A549 (cell line): ENCODE data around the gene AHCYL2. TPM values are rescaled to one million over a fixed set of nuclear protein-coding genes. Genes with fewer than 3 reads are reported as not detected.

Experiments used
- ATAC-seq, 2 experiments: fragments of 200-7000 bp in 1 of 2; fragments of >200 bp in 1 of 2; cut with Nextera tagmentation in 1 of 2; cut with Tn5 transposase in 1 of 2; 3 replicates each; pipeline versions ENCODE4 v1.8.0 to v1.9.1; 2018 to 2020; ENCODE audit warnings: mild to moderate bottlenecking in 1 of 2, moderate library complexity in 1 of 2
- CTCF ChIA-PET: fragments of 300-600 bp; sonication (Branson Sonifier 250); formaldehyde crosslinking; extraction: SDS; loops from one replicate; lab custom pipeline; 2021; ENCODE audit warnings: antibody characterized with exemption, inconsistent platforms; lab: Yijun Ruan, JAX
- POLR2A ChIA-PET: fragments of 350-600 bp; formaldehyde crosslinking; extraction: SDS; loops from one replicate; lab custom pipeline; 2021; ENCODE audit warnings: antibody characterized with exemption, inconsistent platforms; lab: Yijun Ruan, JAX
- DNase-seq, 2 experiments: peaks; one replicate each; pipeline versions ENCODE4 v3.0.0 to v3.0.0-alpha.2; 2011 to 2016; ENCODE audit warnings: low read depth in 1 of 2, low spot score in 1 of 2
- FAIRE-seq: peaks from 2 replicates; lab custom pipeline; 2011; peaks lifted over from hg19 to GRCh38; lab: Jason Lieb, UNC
- H3K27ac ChIP-seq, 2 experiments: fragments of >200 bp; sonication (Bioruptor Twin); formaldehyde crosslinking; 3 replicates each; pipeline ENCODE4 v1.5.1; 2016 to 2017
- H3K4me1 ChIP-seq: fragments of >200 bp; sonication (Bioruptor Twin); formaldehyde crosslinking; 3 replicates; pipeline ENCODE4 v1.6.1; 2016
- H3K4me2 ChIP-seq: fragments of >200 bp; sonication (Bioruptor Twin); formaldehyde crosslinking; 3 replicates; pipeline ENCODE4 v1.6.1; 2016
- H3K4me3 ChIP-seq: fragments of >200 bp; sonication (Bioruptor Twin); formaldehyde crosslinking; 3 replicates; pipeline ENCODE4 v1.5.1; 2016
- H3K9me3 ChIP-seq: fragments of >200 bp; sonication (Bioruptor Twin); formaldehyde crosslinking; 3 replicates; pipeline ENCODE4 v1.6.1; 2016
- BCL3 ChIP-seq: fragments of >200 bp; sonication (Bioruptor Twin); formaldehyde crosslinking; IDR thresholded peaks from 3 replicates; pipeline ENCODE4 v1.6.1; 2016
- HOXA7 ChIP-seq: fragments of 250-450 bp; sonication (Bioruptor Pico); IDR thresholded peaks from 2 replicates; pipeline ENCODE4 v1.5.0; 2020; ENCODE audit warnings: mild to moderate bottlenecking, moderate library complexity
- NPAS2 ChIP-seq: fragments of 250-450 bp; sonication (Bioruptor Pico); IDR thresholded peaks from 2 replicates; pipeline ENCODE4 v1.8.0; 2022; ENCODE audit warnings: mild to moderate bottlenecking, moderate library complexity, borderline replicate concordance
- PBX3 ChIP-seq: IDR thresholded peaks from 2 replicates; pipeline ENCODE4 v1.6.1; 2012
- POLR2A ChIP-seq: IDR thresholded peaks from 2 replicates; pipeline ENCODE4 v1.6.1; 2012; ENCODE audit warnings: mild to moderate bottlenecking, low read length
- RAD21 ChIP-seq, 2 experiments: fragments of >200 bp in 1 of 2; sonication (Bioruptor Twin) in 1 of 2; formaldehyde crosslinking in 1 of 2; IDR thresholded peaks in 1 of 2; conservative IDR thresholded peaks in 1 of 2; 2 replicates in 1 of 2; 3 replicates in 1 of 2; pipeline ENCODE4 v1.6.1; 2012 to 2018; ENCODE audit warnings: inconsistent platforms in 1 of 2
- RARB ChIP-seq: fragments of 250-450 bp; sonication (Bioruptor Pico); IDR thresholded peaks from 2 replicates; pipeline ENCODE4 v1.8.0; 2021; ENCODE audit warnings: mild to moderate bottlenecking, moderate library complexity
- WGBS: methylation state at CpG from one replicate; pipeline ENCODE4 v1.1.6; 2017; ENCODE audit errors: missing lambda C conversion rate; 5-methylcytosine and 5-hydroxymethylcytosine counted together
- polyA plus RNA-seq, 4 experiments: library from polyadenylated mRNA; depleted of rRNA in 3 of 4; stranded (reverse); fragments of >200 nt; fragmentation: RNase III in 1 of 4; extraction: RNeasy Plus Mini Kit Qiagen cat#74134 plus additional on column Dnase treatment in 1 of 4; gene quantifications; 2 replicates in 3 of 4; 3 replicates in 1 of 4; pipeline ENCODE4 v1.2.3, GENCODE V29; 2011 to 2017

Gene AHCYL2
- polyA plus RNA-seq, 2 of the 4 experiments (the other 2 are of a cell fraction), result 10.8 to 25.9 TPM

DNA sequence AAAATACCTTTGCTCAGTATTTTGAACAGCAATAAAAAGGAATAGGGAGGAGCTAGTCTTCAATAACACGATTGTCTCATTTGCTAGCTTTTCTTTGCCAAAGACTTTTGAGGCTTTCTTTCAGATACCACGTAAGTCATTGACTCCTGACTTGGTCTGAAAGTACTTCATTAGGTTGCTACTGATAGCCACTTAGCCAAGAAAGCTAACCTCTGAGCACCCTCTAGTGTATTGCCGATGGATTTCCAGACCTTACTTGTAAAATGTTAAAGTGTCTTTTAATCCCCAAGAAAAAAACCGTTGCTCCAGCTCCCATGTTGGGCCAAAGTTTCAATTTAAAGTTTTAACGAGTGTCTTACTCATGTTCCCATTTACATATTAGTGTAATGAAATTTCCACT, 146.0 kb downstream of the AHCYL2 start:
- TF ChIP-seq RAD21 (conservative IDR thresholded peaks at IDR 0.05 in 1 of 2, IDR thresholded peaks at IDR 0.05 in 1 of 2) (0 out of 5 replicates have a peak, but pooled peaks of 1 of the 2 experiments have one; percentile 4), POLR2A (no peak), HOXA7 (CRISPR knock-in tag) (no peak), BCL3 (no peak)
- ATAC-seq (no peak), DNase-seq (peak in 1 of 2 experiments; percentile 15), FAIRE-seq (no peak)
- 0 out of 3 replicates have a peak, but pooled peaks cover 6% of the 10 kb centered on the region for H3K4me1 ChIP-seq
- H3K4me3 ChIP-seq, result no peak overlapping the region
- no peaks in the 10 kb centered on the region for H3K9me3 ChIP-seq
- WGBS, result 62% methylated on average over 5 of the region's 5 CpGs
- no peak overlapping the region for H3K4me2 ChIP-seq
- POLR2A ChIA-PET, result no interaction called here
- CTCF ChIA-PET, result interaction anchor here (0.8 to 6.8 kb wide), 12 partner anchors 9 to 641 kb away, joined by 3 to 129 read pairs (median 3); no protein-coding TSS in a partner anchor
- no peak overlapping the region for H3K27ac ChIP-seq

DNA sequence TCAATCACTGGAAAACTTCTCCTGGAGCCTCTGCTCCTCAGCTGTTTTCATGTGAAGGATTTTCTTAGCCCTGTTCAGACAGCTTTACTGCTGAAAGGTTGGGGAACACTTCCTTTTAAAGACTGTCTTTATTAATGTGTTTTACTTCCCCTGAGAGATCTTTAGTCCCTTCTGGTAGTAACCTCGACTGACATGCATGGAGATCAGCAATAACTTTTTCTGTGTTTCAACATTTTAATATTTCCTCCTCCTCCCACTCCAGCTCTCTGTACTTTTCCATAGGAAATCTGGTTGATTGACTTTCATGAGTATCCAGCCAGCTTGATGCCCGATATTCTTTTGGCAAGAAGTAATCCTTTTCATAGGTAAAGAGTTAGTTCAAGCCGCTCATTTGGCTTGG, 146.7 kb downstream of the AHCYL2 start:
- H3K4me3 ChIP-seq, result no peak overlapping the region
- TF ChIP-seq NPAS2 (CRISPR knock-in tag), result no peak
- H3K9me3 ChIP-seq, result no peaks in the 10 kb centered on the region
- H3K4me2 ChIP-seq, result no peak overlapping the region
- no peak for DNase-seq
- H3K4me1 ChIP-seq, result 0 out of 3 replicates have a peak, but pooled peaks cover 6% of the 10 kb centered on the region
- POLR2A ChIA-PET, result no interaction called here
- H3K27ac ChIP-seq, result no peak overlapping the region
- ATAC-seq, result no peak
- no peak for FAIRE-seq
- 70% methylated on average over 3 of the region's 3 CpGs for WGBS
- CTCF ChIA-PET, result interaction anchor here (1.0 to 6.8 kb wide), 4 partner anchors 18 to 153 kb away, joined by 3 to 129 read pairs (median 8); no protein-coding TSS in a partner anchor

- DNase-seq (no peak), FAIRE-seq (no peak), ATAC-seq (no peak)
- peaks cover 3% of the 10 kb centered on the region; the same call in 1 of the 3 replicates for H3K4me1 ChIP-seq
- 89% methylated on average over 3 of the region's 3 CpGs for WGBS
- H3K4me2 ChIP-seq, result no peak overlapping the region
- no peak overlapping the region for H3K27ac ChIP-seq
- CTCF ChIA-PET, result interaction anchor here (0.6 to 4.9 kb wide), 11 partner anchors 9 to 593 kb away, joined by 3 to 28 read pairs (median 4); partner anchors contain the start of gene STRIP2
- POLR2A ChIA-PET, result no interaction called here
- H3K9me3 ChIP-seq, result no peaks in the 10 kb centered on the region
- TF ChIP-seq RARB (CRISPR knock-in tag) (no peak), PBX3 (no peak)
- no peak overlapping the region for H3K4me3 ChIP-seq
Observed at GRCh38 chr7:129373651-129374428, 149.0 kb downstream of the AHCYL2 start.

GRCh38 chr7:129375141-129375938, 150.5 kb downstream of the AHCYL2 start:
- ATAC-seq, result no peak

More at GRCh38 chr7:129375141-129375938, 150.5 kb downstream of the AHCYL2 start:
- H3K27ac ChIP-seq, result no peak overlapping the region
- H3K4me1 ChIP-seq, result peaks cover 3% of the 10 kb centered on the region; the same call in 1 of the 3 replicates
- no peak overlapping the region for H3K4me2 ChIP-seq
- TF ChIP-seq HOXA7 (CRISPR knock-in tag), result no peak
- TF ChIP-seq, all 56 proteins: peak for 0
- Histone ChIP-seq H3K9me3 (no peaks in the 10 kb centered on the region), H3K4me3 (no peak overlapping the region)
- POLR2A ChIA-PET, result no interaction called here
- DNase-seq (no peak), FAIRE-seq (no peak)
- CTCF ChIA-PET, result interaction anchor here (0.8 to 6.4 kb wide), 19 partner anchors 8 to 269 kb away, joined by 3 to 71 read pairs (median 5); partner anchors contain the start of gene STRIP2
- WGBS, result 97% methylated on average over 2 of the region's 2 CpGs
